ENCODE results near the gene HOXA3. TPM values are rescaled to one million over a fixed set of nuclear protein-coding genes. Genes with fewer than 3 reads are reported as not detected.
A peak's percentile ranks its signal among the peaks of the same experiment; 100 is the strongest.

HOXA3 gene
- total and polyA plus RNA-seq, 2 of the 13 experiments (the other 11 are each of a cell fraction or from before 2014, with no cell fraction given): 2.9 to 4.6 TPM

DNA sequence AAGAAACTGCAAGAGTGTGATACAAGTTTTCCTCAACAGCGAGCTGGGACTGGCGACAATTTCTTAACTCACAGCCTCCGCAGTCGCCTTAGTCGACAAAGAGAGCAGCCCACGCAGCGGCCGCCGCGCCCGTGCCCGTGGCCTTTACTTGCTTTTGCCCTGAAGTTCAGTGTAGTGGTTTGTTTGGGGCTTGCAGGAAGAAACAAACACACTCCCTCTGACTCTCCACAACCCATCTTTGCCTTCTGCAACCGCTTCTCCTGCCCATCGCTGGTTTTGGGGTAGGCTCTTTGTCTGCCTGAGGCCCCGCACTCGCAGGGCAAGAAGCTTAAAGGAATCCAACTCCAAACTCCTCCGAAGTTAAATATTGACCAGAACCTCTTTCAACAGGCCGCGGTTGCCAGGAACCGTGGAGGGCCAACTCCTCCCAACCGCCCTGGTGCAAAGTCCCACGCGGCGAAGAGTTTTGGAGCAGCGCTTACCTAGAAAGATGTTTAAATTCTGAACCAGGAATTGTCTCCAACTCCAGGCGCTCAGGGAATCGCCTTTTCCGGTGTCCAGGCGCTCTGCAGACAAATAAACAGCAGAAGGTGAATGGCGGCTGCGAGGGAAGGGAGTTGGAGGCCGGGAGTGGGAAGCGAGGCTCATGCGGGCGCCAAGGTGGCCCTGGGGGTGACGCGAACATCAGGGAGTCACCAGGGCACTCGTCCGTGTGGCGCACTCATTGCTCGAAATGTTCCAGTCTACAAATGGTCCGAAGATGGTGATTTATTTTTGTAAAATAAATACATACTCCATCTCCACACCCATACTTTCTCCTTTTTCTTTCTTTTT is 30.1 kb downstream of the HOXA3 start (continued):
- TF ChIP-seq, protein P1, sequence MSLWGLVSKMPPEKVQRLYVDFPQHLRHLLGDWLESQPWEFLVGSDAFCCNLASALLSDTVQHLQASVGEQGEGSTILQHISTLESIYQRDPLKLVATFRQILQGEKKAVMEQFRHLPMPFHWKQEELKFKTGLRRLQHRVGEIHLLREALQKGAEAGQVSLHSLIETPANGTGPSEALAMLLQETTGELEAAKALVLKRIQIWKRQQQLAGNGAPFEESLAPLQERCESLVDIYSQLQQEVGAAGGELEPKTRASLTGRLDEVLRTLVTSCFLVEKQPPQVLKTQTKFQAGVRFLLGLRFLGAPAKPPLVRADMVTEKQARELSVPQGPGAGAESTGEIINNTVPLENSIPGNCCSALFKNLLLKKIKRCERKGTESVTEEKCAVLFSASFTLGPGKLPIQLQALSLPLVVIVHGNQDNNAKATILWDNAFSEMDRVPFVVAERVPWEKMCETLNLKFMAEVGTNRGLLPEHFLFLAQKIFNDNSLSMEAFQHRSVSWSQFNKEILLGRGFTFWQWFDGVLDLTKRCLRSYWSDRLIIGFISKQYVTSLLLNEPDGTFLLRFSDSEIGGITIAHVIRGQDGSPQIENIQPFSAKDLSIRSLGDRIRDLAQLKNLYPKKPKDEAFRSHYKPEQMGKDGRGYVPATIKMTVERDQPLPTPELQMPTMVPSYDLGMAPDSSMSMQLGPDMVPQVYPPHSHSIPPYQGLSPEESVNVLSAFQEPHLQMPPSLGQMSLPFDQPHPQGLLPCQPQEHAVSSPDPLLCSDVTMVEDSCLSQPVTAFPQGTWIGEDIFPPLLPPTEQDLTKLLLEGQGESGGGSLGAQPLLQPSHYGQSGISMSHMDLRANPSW (CRISPR knock-in tag; IDR thresholded peaks at IDR 0.05; ENCODE audit: borderline replicate concordance): no peak; the same call in 1 of the 2 replicates
- TF ChIP-seq ATM (IDR thresholded peaks at IDR 0.05; ENCODE audit: borderline replicate concordance): no peak
- 0 out of 2 replicates have a peak, but pooled peaks have one; percentile 16 for TF ChIP-seq TEAD2 (CRISPR knock-in tag; IDR thresholded peaks at IDR 0.05)
- TF ChIP-seq SMAD9 (CRISPR knock-in tag; IDR thresholded peaks at IDR 0.05): no peak
- TF ChIP-seq, protein P2, sequence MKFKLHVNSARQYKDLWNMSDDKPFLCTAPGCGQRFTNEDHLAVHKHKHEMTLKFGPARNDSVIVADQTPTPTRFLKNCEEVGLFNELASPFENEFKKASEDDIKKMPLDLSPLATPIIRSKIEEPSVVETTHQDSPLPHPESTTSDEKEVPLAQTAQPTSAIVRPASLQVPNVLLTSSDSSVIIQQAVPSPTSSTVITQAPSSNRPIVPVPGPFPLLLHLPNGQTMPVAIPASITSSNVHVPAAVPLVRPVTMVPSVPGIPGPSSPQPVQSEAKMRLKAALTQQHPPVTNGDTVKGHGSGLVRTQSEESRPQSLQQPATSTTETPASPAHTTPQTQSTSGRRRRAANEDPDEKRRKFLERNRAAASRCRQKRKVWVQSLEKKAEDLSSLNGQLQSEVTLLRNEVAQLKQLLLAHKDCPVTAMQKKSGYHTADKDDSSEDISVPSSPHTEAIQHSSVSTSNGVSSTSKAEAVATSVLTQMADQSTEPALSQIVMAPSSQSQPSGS (CRISPR knock-in tag; IDR thresholded peaks at IDR 0.05): peak; percentile 37; the same call in 1 of the 2 replicates
- peak; percentile 95 for TF ChIP-seq KDM6A (CRISPR knock-in tag; IDR thresholded peaks at IDR 0.05; ENCODE audit: low read depth)
- no peak for TF ChIP-seq ATAD3A (CRISPR knock-in tag; IDR thresholded peaks at IDR 0.05)
- TF ChIP-seq ZBTB3 (CRISPR knock-in tag; IDR thresholded peaks at IDR 0.05; ENCODE audit: borderline replicate concordance, low read depth): 0 out of 2 replicates have a peak, but pooled peaks have one; percentile 44
- TF ChIP-seq, protein P3, sequence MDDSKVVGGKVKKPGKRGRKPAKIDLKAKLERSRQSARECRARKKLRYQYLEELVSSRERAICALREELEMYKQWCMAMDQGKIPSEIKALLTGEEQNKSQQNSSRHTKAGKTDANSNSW (CRISPR knock-in tag; IDR thresholded peaks at IDR 0.05; ENCODE audit: borderline replicate concordance): no peak; the same call in 1 of the 2 replicates
- TF ChIP-seq SIN3B (IDR thresholded peaks at IDR 0.05; ENCODE audit: low read length): no peak
- TF ChIP-seq ZNF367 (CRISPR knock-in tag; IDR thresholded peaks at IDR 0.05; ENCODE audit: borderline replicate concordance): no peak
- no peak for TF ChIP-seq GPN1 (CRISPR knock-in tag; IDR thresholded peaks at IDR 0.05; ENCODE audit: borderline replicate concordance)
- TF ChIP-seq, protein P4, sequence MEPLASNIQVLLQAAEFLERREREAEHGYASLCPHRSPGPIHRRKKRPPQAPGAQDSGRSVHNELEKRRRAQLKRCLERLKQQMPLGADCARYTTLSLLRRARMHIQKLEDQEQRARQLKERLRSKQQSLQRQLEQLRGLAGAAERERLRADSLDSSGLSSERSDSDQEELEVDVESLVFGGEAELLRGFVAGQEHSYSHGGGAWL (CRISPR knock-in tag; IDR thresholded peaks at IDR 0.05): no peak
- no peak for TF ChIP-seq SNRNP70 (IDR thresholded peaks at IDR 0.05; ENCODE audit: low read depth, low read length)
- TF ChIP-seq, protein P5, sequence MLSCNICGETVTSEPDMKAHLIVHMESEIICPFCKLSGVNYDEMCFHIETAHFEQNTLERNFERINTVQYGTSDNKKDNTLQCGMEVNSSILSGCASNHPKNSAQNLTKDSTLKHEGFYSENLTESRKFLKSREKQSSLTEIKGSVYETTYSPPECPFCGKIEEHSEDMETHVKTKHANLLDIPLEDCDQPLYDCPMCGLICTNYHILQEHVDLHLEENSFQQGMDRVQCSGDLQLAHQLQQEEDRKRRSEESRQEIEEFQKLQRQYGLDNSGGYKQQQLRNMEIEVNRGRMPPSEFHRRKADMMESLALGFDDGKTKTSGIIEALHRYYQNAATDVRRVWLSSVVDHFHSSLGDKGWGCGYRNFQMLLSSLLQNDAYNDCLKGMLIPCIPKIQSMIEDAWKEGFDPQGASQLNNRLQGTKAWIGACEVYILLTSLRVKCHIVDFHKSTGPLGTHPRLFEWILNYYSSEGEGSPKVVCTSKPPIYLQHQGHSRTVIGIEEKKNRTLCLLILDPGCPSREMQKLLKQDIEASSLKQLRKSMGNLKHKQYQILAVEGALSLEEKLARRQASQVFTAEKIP (CRISPR knock-in tag; IDR thresholded peaks at IDR 0.05; ENCODE audit: borderline replicate concordance): no peak
- TF ChIP-seq ZNF816 (CRISPR knock-in tag; IDR thresholded peaks at IDR 0.05; ENCODE audit: borderline replicate concordance): peak; percentile 18; the same call in 1 of the 2 replicates
- no peak for TF ChIP-seq SP4 (CRISPR knock-in tag; IDR thresholded peaks at IDR 0.05)
- TF ChIP-seq TBX3 (IDR thresholded peaks at IDR 0.05; ENCODE audit: borderline replicate concordance): no peak
- no peak for TF ChIP-seq ZNF713 (CRISPR knock-in tag; IDR thresholded peaks at IDR 0.05)
- no peak for TF ChIP-seq KLF13 (CRISPR knock-in tag; IDR thresholded peaks at IDR 0.05)
- no peak for TF ChIP-seq ZNF354B (CRISPR knock-in tag; IDR thresholded peaks at IDR 0.05)
- no peak for TF ChIP-seq ZNF850 (CRISPR knock-in tag; conservative IDR thresholded peaks at IDR 0.05)
- TF ChIP-seq HHEX (CRISPR knock-in tag; IDR thresholded peaks at IDR 0.05): no peak
- no peak for TF ChIP-seq ZNF446 (CRISPR knock-in tag; IDR thresholded peaks at IDR 0.05)
- TF ChIP-seq ZNF207 (IDR thresholded peaks at IDR 0.05; ENCODE audit: borderline replicate concordance): no peak

Data from HepG2 (cell line).